ENCODE results near the gene HS3ST6. TPM values are rescaled to one million over a fixed set of nuclear protein-coding genes. Genes with fewer than 3 reads are reported as not detected.
A peak's percentile ranks its signal among the peaks of the same experiment; 100 is the strongest.

Gene HS3ST6
- polyA plus RNA-seq, 1 of the 3 experiments (the other 2 are of a cell fraction) = 0.03 TPM

DNA sequence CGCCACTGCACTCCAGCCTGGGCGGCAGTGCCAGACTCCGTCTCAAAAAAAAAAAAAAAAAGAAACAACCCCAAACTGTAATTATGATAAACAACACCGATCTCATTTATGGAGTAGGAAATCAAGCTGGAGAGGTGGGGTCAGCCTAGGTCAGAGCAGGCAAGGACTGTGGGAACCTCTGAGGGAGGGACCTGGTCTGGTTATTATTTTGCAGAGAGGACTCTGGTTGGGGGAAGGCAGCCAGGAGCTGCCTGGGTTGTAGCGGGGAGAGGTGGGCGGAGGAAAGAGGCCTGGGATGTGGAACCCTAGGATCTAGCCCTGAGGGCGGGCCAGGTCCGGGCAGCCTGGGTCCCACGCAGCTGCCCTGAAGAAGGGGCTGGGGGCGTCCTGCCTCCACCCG is 10.9 kb upstream of the HS3ST6 start (continued):
- no peak for TF ChIP-seq USF1 (IDR thresholded peaks at IDR 0.05; ENCODE audit: borderline replicate concordance, low read depth)
- TF ChIP-seq, protein P1, sequence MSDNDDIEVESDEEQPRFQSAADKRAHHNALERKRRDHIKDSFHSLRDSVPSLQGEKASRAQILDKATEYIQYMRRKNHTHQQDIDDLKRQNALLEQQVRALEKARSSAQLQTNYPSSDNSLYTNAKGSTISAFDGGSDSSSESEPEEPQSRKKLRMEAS (IDR thresholded peaks at IDR 0.05; ENCODE audit: low read depth) = no peak

DNA sequence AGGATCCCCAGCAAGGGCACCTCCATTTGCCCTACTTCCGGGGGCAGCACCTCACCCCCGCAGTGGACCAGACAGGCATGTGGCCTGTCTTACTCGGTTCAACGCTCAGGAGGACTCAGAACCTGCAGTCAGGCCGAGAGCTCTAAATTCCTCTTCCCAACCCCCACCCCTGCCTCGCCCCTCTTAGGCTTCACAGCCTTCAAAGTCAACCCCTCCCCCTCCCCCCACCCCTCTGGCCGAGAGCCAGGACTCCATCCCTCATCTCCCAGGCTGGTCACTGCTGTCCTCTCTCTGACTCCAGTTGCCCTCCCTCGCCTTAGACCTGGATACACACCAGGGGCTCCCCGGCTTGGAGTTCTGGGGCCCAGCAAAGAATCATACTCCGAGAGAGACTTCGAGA is 8.1 kb upstream of the HS3ST6 start:
- no peak for TF ChIP-seq TCF12 (IDR thresholded peaks at IDR 0.05)
- Histone ChIP-seq H3K36me3 (replicated peaks in 1 of 2; ENCODE audit: control insufficient read depth in 1 of 2, insufficient read depth in 2 of 2, low read length in 1 of 2) (no peaks in the 10 kb centered on the region), H3K27me3 (ENCODE audit: insufficient read depth) (no peaks in the 10 kb centered on the region), H3K9me2 (no peaks in the 10 kb centered on the region), H3K4me2 (no peak overlapping the region), H3F3A (replicated peaks; ENCODE audit: insufficient read depth) (no peaks in the 10 kb centered on the region), H3K4me1 (ENCODE audit: control insufficient read depth in 1 of 2, insufficient read depth in 2 of 2, low read depth in 1 of 2, low read length in 1 of 2) (no peaks in the 10 kb centered on the region; a peak in 1 of 4 replicates), H3K9ac (no peak overlapping the region), H4K20me1 (ENCODE audit: insufficient read depth) (no peaks in the 10 kb centered on the region), H3K4me3 (ENCODE audit: low read depth in 2 of 2, low read length in 1 of 2) (no peak overlapping the region), H3K27ac (ENCODE audit: low read depth in 2 of 2, low read length in 1 of 2) (no peak overlapping the region), H3K79me2 (ENCODE audit: insufficient read depth) (no peaks in the 10 kb centered on the region), H2AFZ (ENCODE audit: low read depth) (no peak overlapping the region), H3K9me3 (no peaks in the 10 kb centered on the region)
- DNase-seq = no peak
- ChIA-PET CTCF (interaction anchor here (0.6 to 5.2 kb wide), 4 partner anchors 17 to 59 kb away, joined by 3 to 137 read pairs (median 5); partner anchors contain the start of gene MEIOB), POLR2A (no interaction called here)
- 65% methylated on average over 9 of the region's 11 CpGs for WGBS (ENCODE audit: low lambda C conversion rate)

GRCh38 chr16:1924095-1924494 is 5.9 kb upstream of the HS3ST6 start:
- peaks cover 0 to 9% of the 10 kb centered on the region in 2 experiments; a peak in 1 of 4 replicates for H3K4me1 ChIP-seq (ENCODE audit: control insufficient read depth in 1 of 2, insufficient read depth in 2 of 2, low read depth in 1 of 2, low read length in 1 of 2)
- no peaks in the 10 kb centered on the region for H3F3A ChIP-seq (replicated peaks; ENCODE audit: insufficient read depth)
- TF ChIP-seq RAD21 (IDR thresholded peaks at IDR 0.05; ENCODE audit: low read length) (no peak), MXI1 (IDR thresholded peaks at IDR 0.05; ENCODE audit: low read depth, low read length) (no peak)
- ChIA-PET POLR2A (no interaction called here), CTCF (interaction anchor here (0.6 to 2.2 kb wide), 7 partner anchors 16 to 118 kb away, joined by 3 to 11 read pairs (median 6); no protein-coding TSS in a partner anchor)
- H3K4me3 ChIP-seq (ENCODE audit: low read depth in 2 of 2, low read length in 1 of 2) = no peak overlapping the region
- no peak for DNase-seq
- no peaks in the 10 kb centered on the region for H3K36me3 ChIP-seq (replicated peaks in 1 of 2; ENCODE audit: control insufficient read depth in 1 of 2, insufficient read depth in 2 of 2, low read length in 1 of 2)
- H4K20me1 ChIP-seq (ENCODE audit: insufficient read depth) = no peaks in the 10 kb centered on the region
- no peaks in the 10 kb centered on the region for H3K9me3 ChIP-seq
- H3K27ac ChIP-seq (ENCODE audit: low read depth in 2 of 2, low read length in 1 of 2) = no peak overlapping the region
- H3K9ac ChIP-seq = no peak overlapping the region
- WGBS (ENCODE audit: low lambda C conversion rate) = 72% methylated on average over 5 of the region's 5 CpGs
- H3K4me2 ChIP-seq = no peak overlapping the region
- no peaks in the 10 kb centered on the region for H3K9me2 ChIP-seq
- H3K27me3 ChIP-seq (ENCODE audit: insufficient read depth) = peaks cover 17% of the 10 kb centered on the region
- H2AFZ ChIP-seq (ENCODE audit: low read depth) = no peak overlapping the region
- H3K79me2 ChIP-seq (ENCODE audit: insufficient read depth) = no peaks in the 10 kb centered on the region

GRCh38 chr16:1923299-1924034 is 5.3 kb upstream of the HS3ST6 start:
- Histone ChIP-seq H3F3A (replicated peaks; ENCODE audit: insufficient read depth) (no peaks in the 10 kb centered on the region), H3K4me3 (ENCODE audit: low read depth in 2 of 2, low read length in 1 of 2) (no peak overlapping the region), H3K4me1 (ENCODE audit: control insufficient read depth in 1 of 2, insufficient read depth in 2 of 2, low read depth in 1 of 2, low read length in 1 of 2) (peaks cover 0 to 13% of the 10 kb centered on the region in 2 experiments; a peak in 1 of 4 replicates), H3K79me2 (ENCODE audit: insufficient read depth) (no peaks in the 10 kb centered on the region), H3K4me2 (no peak overlapping the region), H3K27me3 (ENCODE audit: insufficient read depth) (peaks cover 24% of the 10 kb centered on the region), H4K20me1 (ENCODE audit: insufficient read depth) (no peaks in the 10 kb centered on the region), H3K9me3 (no peaks in the 10 kb centered on the region), H3K36me3 (replicated peaks in 1 of 2; ENCODE audit: control insufficient read depth in 1 of 2, insufficient read depth in 2 of 2, low read length in 1 of 2) (no peaks in the 10 kb centered on the region), H3K27ac (ENCODE audit: low read depth in 2 of 2, low read length in 1 of 2) (no peak overlapping the region), H3K9ac (no peak overlapping the region), H2AFZ (ENCODE audit: low read depth) (no peak overlapping the region), H3K9me2 (no peaks in the 10 kb centered on the region)
- ChIA-PET POLR2A (no interaction called here), CTCF (interaction anchor here (0.6 to 2.2 kb wide), 8 partner anchors 15 to 119 kb away, joined by 3 to 11 read pairs (median 6); no protein-coding TSS in a partner anchor)
- DNase-seq = peak; percentile 58
- WGBS (ENCODE audit: low lambda C conversion rate) = 35% methylated on average over 20 of the region's 24 CpGs
- TF ChIP-seq, protein P2, sequence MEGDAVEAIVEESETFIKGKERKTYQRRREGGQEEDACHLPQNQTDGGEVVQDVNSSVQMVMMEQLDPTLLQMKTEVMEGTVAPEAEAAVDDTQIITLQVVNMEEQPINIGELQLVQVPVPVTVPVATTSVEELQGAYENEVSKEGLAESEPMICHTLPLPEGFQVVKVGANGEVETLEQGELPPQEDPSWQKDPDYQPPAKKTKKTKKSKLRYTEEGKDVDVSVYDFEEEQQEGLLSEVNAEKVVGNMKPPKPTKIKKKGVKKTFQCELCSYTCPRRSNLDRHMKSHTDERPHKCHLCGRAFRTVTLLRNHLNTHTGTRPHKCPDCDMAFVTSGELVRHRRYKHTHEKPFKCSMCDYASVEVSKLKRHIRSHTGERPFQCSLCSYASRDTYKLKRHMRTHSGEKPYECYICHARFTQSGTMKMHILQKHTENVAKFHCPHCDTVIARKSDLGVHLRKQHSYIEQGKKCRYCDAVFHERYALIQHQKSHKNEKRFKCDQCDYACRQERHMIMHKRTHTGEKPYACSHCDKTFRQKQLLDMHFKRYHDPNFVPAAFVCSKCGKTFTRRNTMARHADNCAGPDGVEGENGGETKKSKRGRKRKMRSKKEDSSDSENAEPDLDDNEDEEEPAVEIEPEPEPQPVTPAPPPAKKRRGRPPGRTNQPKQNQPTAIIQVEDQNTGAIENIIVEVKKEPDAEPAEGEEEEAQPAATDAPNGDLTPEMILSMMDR (IDR thresholded peaks at IDR 0.05) = peak; percentile 39
- no peak for TF ChIP-seq TCF12 (IDR thresholded peaks at IDR 0.05)

All from SK-N-SH (cell line).